A549 (cell line): ENCODE results near the gene RNF114.

ENCODE experiments used
- CHD2 ChIP-seq: fragments of 150-350 bp; IDR thresholded peaks from 2 replicates; pipeline ENCODE4 v1.6.1; 2014; ENCODE audit warnings: low read length; ENCODE audit not compliant: partially characterized antibody
- CHD4 ChIP-seq: fragments of 200-600 bp; sonication (generic); IDR thresholded peaks from 2 replicates; pipeline ENCODE4 v1.6.1; 2016; ENCODE audit warnings: antibody characterized with exemption, mild to moderate bottlenecking, borderline replicate concordance
- ELK1 ChIP-seq: fragments of 150-350 bp; IDR thresholded peaks from 2 replicates; pipeline ENCODE4 v1.6.1; 2014; ENCODE audit warnings: low read depth, mild to moderate bottlenecking, low read length
- EP300 ChIP-seq, 2 experiments: fragments of >200 bp; sonication (Bioruptor Twin); formaldehyde crosslinking; IDR thresholded peaks; 2 replicates in 1 of 2; 3 replicates in 1 of 2; pipeline ENCODE4 v1.6.1; 2016 to 2017
- JUN ChIP-seq, 2 experiments: fragments of >200 bp; sonication (Bioruptor Twin); formaldehyde crosslinking; IDR thresholded peaks; 2 replicates in 1 of 2; 3 replicates in 1 of 2; pipeline ENCODE4 v1.6.1; 2016 to 2017
- MAFK ChIP-seq: fragments of 450-650 bp; IDR thresholded peaks from 2 replicates; pipeline ENCODE4 v1.6.1; 2014; ENCODE audit not compliant: partially characterized antibody
- NFE2L2 ChIP-seq: fragments of 150-350 bp; conservative IDR thresholded peaks from 2 replicates; pipeline ENCODE4 v1.6.1; 2014; ENCODE audit warnings: low read length
- PHF8 ChIP-seq: fragments of 200-600 bp; sonication (generic); IDR thresholded peaks from 2 replicates; pipeline ENCODE4 v1.6.1; 2016; ENCODE audit warnings: low read depth, mild to moderate bottlenecking, antibody characterized with exemption, moderate library complexity, borderline replicate concordance
- POLR2A ChIP-seq: IDR thresholded peaks from 2 replicates; pipeline ENCODE4 v1.6.1; 2012; ENCODE audit warnings: mild to moderate bottlenecking, low read length
- RAD21 ChIP-seq, 2 experiments: fragments of >200 bp in 1 of 2; sonication (Bioruptor Twin) in 1 of 2; formaldehyde crosslinking in 1 of 2; IDR thresholded peaks in 1 of 2; conservative IDR thresholded peaks in 1 of 2; 2 replicates in 1 of 2; 3 replicates in 1 of 2; pipeline ENCODE4 v1.6.1; 2012 to 2018; ENCODE audit warnings: inconsistent platforms in 1 of 2
- RFX5 ChIP-seq: fragments of 450-650 bp; IDR thresholded peaks from 2 replicates; pipeline ENCODE4 v1.7.1; 2014; ENCODE audit warnings: antibody characterized with exemption, mild to moderate bottlenecking, moderate library complexity
- TP53 ChIP-seq: fragments of 250-450 bp; sonication (Bioruptor Pico); IDR thresholded peaks from 2 replicates; pipeline ENCODE4 v1.5.0; 2021; ENCODE audit warnings: mild to moderate bottlenecking, moderate library complexity
- TF ChIP-seq, protein P1 (sequence below): fragments of >200 bp; sonication (Bioruptor Twin); formaldehyde crosslinking; IDR thresholded peaks from 3 replicates; pipeline ENCODE4 v1.5.1; 2016
- TF ChIP-seq, protein P2 (sequence below): IDR thresholded peaks from 2 replicates; pipeline ENCODE4 v1.6.1; 2012

GRCh38 chr20:49924247-49924646 lies 11.9 kb upstream of the RNF114 start:
- TF ChIP-seq POLR2A (no peak), ELK1 (no peak), CHD4 (no peak), JUN (IDR thresholded peaks at IDR 0.05) (no peak), CHD2 (no peak), TP53 (CRISPR knock-in tag) (no peak), NFE2L2 (no peak), MAFK (no peak), PHF8 (no peak), RAD21 (conservative IDR thresholded peaks at IDR 0.05 in 1 of 2, IDR thresholded peaks at IDR 0.05 in 1 of 2) (no peak), RFX5 (no peak), EP300 (IDR thresholded peaks at IDR 0.05) (no peak)
- TF ChIP-seq, protein P1, sequence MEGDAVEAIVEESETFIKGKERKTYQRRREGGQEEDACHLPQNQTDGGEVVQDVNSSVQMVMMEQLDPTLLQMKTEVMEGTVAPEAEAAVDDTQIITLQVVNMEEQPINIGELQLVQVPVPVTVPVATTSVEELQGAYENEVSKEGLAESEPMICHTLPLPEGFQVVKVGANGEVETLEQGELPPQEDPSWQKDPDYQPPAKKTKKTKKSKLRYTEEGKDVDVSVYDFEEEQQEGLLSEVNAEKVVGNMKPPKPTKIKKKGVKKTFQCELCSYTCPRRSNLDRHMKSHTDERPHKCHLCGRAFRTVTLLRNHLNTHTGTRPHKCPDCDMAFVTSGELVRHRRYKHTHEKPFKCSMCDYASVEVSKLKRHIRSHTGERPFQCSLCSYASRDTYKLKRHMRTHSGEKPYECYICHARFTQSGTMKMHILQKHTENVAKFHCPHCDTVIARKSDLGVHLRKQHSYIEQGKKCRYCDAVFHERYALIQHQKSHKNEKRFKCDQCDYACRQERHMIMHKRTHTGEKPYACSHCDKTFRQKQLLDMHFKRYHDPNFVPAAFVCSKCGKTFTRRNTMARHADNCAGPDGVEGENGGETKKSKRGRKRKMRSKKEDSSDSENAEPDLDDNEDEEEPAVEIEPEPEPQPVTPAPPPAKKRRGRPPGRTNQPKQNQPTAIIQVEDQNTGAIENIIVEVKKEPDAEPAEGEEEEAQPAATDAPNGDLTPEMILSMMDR: no peak
- TF ChIP-seq, protein P2, sequence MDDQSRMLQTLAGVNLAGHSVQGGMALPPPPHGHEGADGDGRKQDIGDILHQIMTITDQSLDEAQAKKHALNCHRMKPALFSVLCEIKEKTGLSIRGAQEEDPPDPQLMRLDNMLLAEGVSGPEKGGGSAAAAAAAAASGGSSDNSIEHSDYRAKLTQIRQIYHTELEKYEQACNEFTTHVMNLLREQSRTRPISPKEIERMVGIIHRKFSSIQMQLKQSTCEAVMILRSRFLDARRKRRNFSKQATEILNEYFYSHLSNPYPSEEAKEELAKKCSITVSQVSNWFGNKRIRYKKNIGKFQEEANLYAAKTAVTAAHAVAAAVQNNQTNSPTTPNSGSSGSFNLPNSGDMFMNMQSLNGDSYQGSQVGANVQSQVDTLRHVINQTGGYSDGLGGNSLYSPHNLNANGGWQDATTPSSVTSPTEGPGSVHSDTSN: no peak
